BLaER1 treated with 17β-estradiol and CSF1 and Interleukin-3, amounts not matched to agents 10 nM and 100 nM (cell line): ENCODE data around the gene MAOA.

Experiments
- H3K27ac ChIP-seq, 11 experiments: shearing (Covaris generic); formaldehyde crosslinking; 2 replicates each; pipeline ENCODE4 v1.8.1; 2022
- H3K27me3 ChIP-seq, 11 experiments: shearing (Covaris generic); formaldehyde crosslinking; 2 replicates each; pipeline ENCODE4 v1.8.1; 2022
- H3K36me3 ChIP-seq, 11 experiments: shearing (Covaris generic); formaldehyde crosslinking; 2 replicates each; pipeline ENCODE4 v1.8.1; 2022
- H3K4me1 ChIP-seq, 10 experiments: shearing (Covaris generic); formaldehyde crosslinking; 2 replicates each; pipeline ENCODE4 v1.8.1; 2022
- H3K4me2 ChIP-seq, 11 experiments: shearing (Covaris generic); formaldehyde crosslinking; 2 replicates each; pipeline ENCODE4 v1.8.1; 2022
- H3K4me3 ChIP-seq, 10 experiments: shearing (Covaris generic); formaldehyde crosslinking; 2 replicates each; pipeline ENCODE4 v1.8.1; 2022
- H3K9ac ChIP-seq, 11 experiments: shearing (Covaris generic); formaldehyde crosslinking; 2 replicates each; pipeline ENCODE4 v1.8.1; 2022
- H3K9me3 ChIP-seq, 11 experiments: shearing (Covaris generic); formaldehyde crosslinking; replicated peaks in 1 of 11; 2 replicates each; pipeline ENCODE4 v1.8.1; 2022
- H4K20me1 ChIP-seq, 11 experiments: shearing (Covaris generic); formaldehyde crosslinking; 2 replicates each; pipeline ENCODE4 v1.8.1; 2022
- Cebpa-rat ChIP-seq, 11 experiments: shearing (Covaris generic); IDR thresholded peaks; 2 replicates each; pipeline ENCODE4 v1.8.1; 2022

MAOA gene

GRCh38 chrX:43633081-43633480, 23.0 kb upstream of the MAOA start:
- Histone ChIP-seq H3K9me3 (no peaks in the 10 kb centered on the region), H4K20me1 (no peaks in the 10 kb centered on the region; a peak in 1 of 22 replicates), H3K27ac (no peak overlapping the region), H3K9ac (no peak overlapping the region), H3K4me1 (no peaks in the 10 kb centered on the region), H3K27me3 (peaks cover 84 to 100% (median 94%) of the 10 kb centered on the region in 11 experiments), H3K36me3 (no peaks in the 10 kb centered on the region), H3K4me2 (no peak overlapping the region), H3K4me3 (no peak overlapping the region)
- TF ChIP-seq Cebpa-rat (IDR thresholded peaks at IDR 0.05) = no peak

DNA sequence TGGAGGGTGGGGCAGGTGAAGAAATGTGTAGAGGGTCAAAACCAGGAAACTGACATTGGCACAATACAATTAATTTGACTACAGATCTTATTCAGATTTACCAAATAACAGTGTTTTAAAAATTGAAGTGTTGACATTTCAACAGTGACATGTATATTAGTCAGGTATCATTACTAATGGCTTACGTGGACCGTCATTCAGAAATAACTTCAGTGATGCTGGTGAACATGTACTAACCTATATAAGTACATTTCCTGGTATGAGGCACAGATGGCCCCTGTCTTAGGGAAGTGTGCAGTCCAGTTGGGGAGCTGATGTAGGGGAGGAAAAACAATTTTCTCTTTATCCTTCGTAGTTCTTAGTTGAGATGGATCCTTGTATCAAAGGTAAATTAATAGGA, 22.3 kb upstream of the MAOA start:
- H3K4me1 ChIP-seq = no peaks in the 10 kb centered on the region
- H3K4me2 ChIP-seq = no peak overlapping the region
- no peak for TF ChIP-seq Cebpa-rat (IDR thresholded peaks at IDR 0.05)
- no peak overlapping the region for H3K27ac ChIP-seq
- no peaks in the 10 kb centered on the region for H3K36me3 ChIP-seq
- no peak overlapping the region for H3K9ac ChIP-seq
- H3K9me3 ChIP-seq = no peaks in the 10 kb centered on the region
- H3K27me3 ChIP-seq = peaks cover 91 to 100% (median 99%) of the 10 kb centered on the region in 11 experiments
- no peaks in the 10 kb centered on the region; a peak in 1 of 22 replicates for H4K20me1 ChIP-seq
- H3K4me3 ChIP-seq = no peak overlapping the region

DNA sequence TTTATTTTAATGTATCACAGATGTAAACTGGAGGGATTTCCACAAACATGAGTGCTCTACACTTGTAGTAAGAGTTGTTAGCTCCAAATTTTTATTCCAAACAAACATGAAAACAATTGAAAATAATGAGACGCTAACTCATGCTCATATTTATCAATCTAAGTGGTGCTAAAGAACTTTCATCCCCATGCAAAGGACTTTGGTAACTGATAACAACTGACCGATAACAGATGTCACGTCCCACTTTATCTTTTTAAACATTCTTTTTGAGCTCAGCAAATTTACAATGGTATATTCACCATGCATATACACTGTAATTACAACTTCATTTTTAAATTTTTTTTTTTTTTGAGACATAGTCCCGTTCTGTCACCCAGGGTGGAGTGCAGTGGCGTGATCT, 15.6 kb upstream of the MAOA start:
- Histone ChIP-seq H4K20me1 (no peaks in the 10 kb centered on the region; a peak in 1 of 22 replicates), H3K9me3 (no peaks in the 10 kb centered on the region), H3K4me3 (no peak overlapping the region), H3K27me3 (peaks cover 82 to 100% (median 96%) of the 10 kb centered on the region in 11 experiments), H3K4me2 (no peak overlapping the region), H3K27ac (no peak overlapping the region), H3K36me3 (no peaks in the 10 kb centered on the region), H3K9ac (no peak overlapping the region), H3K4me1 (peaks cover 0 to 35% (median 14%) of the 10 kb centered on the region in 10 experiments; a peak in 12 of 20 replicates)
- TF ChIP-seq Cebpa-rat (IDR thresholded peaks at IDR 0.05) = no peak

DNA sequence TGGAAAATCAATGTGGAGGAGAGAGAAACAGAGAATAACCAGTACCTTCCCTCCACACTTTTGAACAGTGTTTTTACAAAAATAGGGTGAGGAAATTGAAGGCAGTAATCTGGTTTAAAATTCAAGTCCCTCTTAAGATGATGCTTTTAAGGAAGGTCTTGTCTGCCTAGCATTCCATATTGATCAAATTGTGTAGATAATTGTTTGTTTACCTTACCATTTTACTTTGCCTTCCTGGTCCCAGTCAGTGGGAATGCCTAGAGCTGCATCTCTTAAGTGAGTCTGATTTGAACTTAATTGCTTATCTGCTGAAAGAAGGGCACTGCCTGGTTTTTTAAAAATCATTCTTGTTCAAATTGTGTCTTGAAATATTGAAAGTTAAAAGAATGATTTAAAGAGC, 14.4 kb upstream of the MAOA start:
- Histone ChIP-seq H3K4me2 (no peak overlapping the region; a peak in 1 of 22 replicates), H3K4me1 (peaks cover 0 to 35% (median 14%) of the 10 kb centered on the region in 10 experiments; a peak in 12 of 20 replicates), H3K27me3 (peaks cover 70 to 91% (median 85%) of the 10 kb centered on the region in 11 experiments), H3K9me3 (no peaks in the 10 kb centered on the region), H3K4me3 (no peak overlapping the region), H3K36me3 (no peaks in the 10 kb centered on the region), H4K20me1 (no peaks in the 10 kb centered on the region; a peak in 1 of 22 replicates), H3K27ac (no peak overlapping the region), H3K9ac (no peak overlapping the region)
- no peak for TF ChIP-seq Cebpa-rat (IDR thresholded peaks at IDR 0.05)

GRCh38 chrX:43643201-43643600, 12.9 kb upstream of the MAOA start:
- H3K4me2 ChIP-seq = peak overlapping the region in 7 of 11 experiments; percentile 4 to 72 (median 60); a peak in 11 of 22 replicates
- H3K9me3 ChIP-seq = no peaks in the 10 kb centered on the region
- peaks cover 61 to 82% (median 74%) of the 10 kb centered on the region in 11 experiments for H3K27me3 ChIP-seq
- H3K9ac ChIP-seq = no peak overlapping the region; a peak in 1 of 22 replicates
- no peak overlapping the region for H3K4me3 ChIP-seq
- H3K4me1 ChIP-seq = peaks cover 0 to 35% (median 14%) of the 10 kb centered on the region in 10 experiments; a peak in 12 of 20 replicates
- H3K27ac ChIP-seq = peak overlapping the region in 5 of 11 experiments; percentile 25 to 59 (median 43); a peak in 8 of 22 replicates
- no peaks in the 10 kb centered on the region for H3K36me3 ChIP-seq
- no peak for TF ChIP-seq Cebpa-rat (IDR thresholded peaks at IDR 0.05)
- no peaks in the 10 kb centered on the region for H4K20me1 ChIP-seq

DNA sequence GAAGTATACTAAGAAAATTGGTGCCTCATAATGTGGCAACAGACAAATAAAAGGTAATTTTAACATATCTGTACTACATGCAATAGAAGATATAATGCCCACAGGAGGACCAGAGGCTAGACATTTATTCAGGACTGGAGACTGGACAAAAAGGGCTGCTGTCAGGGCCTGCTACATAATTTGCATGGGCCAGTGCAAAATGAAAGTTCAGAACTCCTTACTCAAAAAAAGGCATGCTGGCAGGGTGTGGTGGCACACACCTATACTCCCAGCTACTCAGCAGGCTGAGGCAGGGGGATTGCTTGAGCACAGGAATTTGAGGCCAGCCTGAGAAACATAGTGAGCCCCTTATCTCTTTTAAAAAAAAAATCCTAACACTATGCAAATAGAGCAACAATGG, 12.4 kb upstream of the MAOA start:
- H3K27me3 ChIP-seq = peaks cover 59 to 81% (median 70%) of the 10 kb centered on the region in 11 experiments
- H3K4me1 ChIP-seq = peaks cover 0 to 35% (median 14%) of the 10 kb centered on the region in 10 experiments; a peak in 12 of 20 replicates
- H3K9me3 ChIP-seq = no peaks in the 10 kb centered on the region
- H3K27ac ChIP-seq = peak overlapping the region in 6 of 11 experiments; percentile 25 to 59 (median 42); a peak in 8 of 22 replicates
- peak overlapping the region in 7 of 11 experiments; percentile 4 to 72 (median 60); a peak in 12 of 22 replicates for H3K4me2 ChIP-seq
- H3K36me3 ChIP-seq = no peaks in the 10 kb centered on the region
- peak overlapping the region in 1 of 11 experiments; percentile 29; a peak in 1 of 22 replicates for H3K9ac ChIP-seq
- H3K4me3 ChIP-seq = no peak overlapping the region
- no peak for TF ChIP-seq Cebpa-rat (IDR thresholded peaks at IDR 0.05)
- H4K20me1 ChIP-seq = no peaks in the 10 kb centered on the region

DNA sequence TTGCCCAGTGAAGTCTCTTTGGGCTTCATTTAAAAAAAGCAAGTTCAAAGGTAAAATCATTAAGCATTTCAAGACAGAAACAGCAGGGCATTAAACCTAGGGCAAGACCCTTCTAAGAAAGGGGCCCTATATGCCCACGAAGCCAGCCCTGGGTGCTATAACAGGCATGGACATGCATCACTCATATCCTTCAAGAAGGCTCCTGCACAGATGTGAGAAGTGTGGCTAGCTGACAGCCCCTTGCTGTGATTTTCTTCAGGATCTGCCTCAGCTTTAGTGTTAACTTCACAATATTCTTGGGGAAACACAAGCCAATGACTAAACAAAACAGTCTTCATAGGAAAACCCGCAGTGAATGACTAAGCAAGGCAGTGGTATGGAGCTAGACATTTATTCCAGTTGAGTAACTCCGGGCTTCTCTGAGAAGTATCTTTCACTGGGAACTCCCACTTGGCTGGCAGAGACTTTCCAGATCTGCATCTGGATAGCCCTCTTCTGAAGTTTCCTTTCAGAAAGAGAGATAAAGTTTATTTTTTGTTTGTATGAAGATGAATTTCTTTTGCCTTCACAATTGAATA, 11.9 kb upstream of the MAOA start:
- no peaks in the 10 kb centered on the region for H4K20me1 ChIP-seq
- H3K27me3 ChIP-seq = peaks cover 54 to 75% (median 64%) of the 10 kb centered on the region in 11 experiments
- no peaks in the 10 kb centered on the region for H3K9me3 ChIP-seq
- H3K4me3 ChIP-seq = no peak overlapping the region
- no peak for TF ChIP-seq Cebpa-rat (IDR thresholded peaks at IDR 0.05)
- H3K4me2 ChIP-seq = peak overlapping the region in 6 of 11 experiments; percentile 4 to 72 (median 62); a peak in 11 of 22 replicates
- peak overlapping the region in 2 of 11 experiments; percentile 5 to 29; a peak in 1 of 22 replicates for H3K9ac ChIP-seq
- H3K27ac ChIP-seq = peak overlapping the region in 6 of 11 experiments; percentile 25 to 59 (median 42); a peak in 9 of 22 replicates
- H3K4me1 ChIP-seq = peaks cover 0 to 35% (median 14%) of the 10 kb centered on the region in 10 experiments; a peak in 12 of 20 replicates
- H3K36me3 ChIP-seq = no peaks in the 10 kb centered on the region

DNA sequence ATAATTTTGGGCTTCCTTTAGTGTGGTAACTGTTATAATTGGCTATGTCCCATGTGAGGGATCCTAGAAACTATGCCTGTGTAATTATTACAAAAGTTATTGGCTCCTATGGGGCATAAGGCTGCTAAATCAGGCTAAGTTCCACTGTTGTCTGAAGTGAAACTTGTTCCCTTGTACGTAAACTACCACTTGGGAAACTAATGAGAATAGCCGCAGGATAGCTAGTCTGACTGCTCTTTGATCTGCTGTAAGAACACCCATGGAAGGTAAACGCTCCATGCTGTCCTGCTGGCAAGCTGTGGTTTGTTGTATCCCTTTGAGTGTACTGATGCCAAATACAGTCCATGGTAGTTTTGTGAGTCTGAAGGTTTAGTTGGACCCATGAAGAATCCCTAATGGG, 9.3 kb upstream of the MAOA start:
- H3K9me3 ChIP-seq = no peaks in the 10 kb centered on the region

GRCh38 chrX:43654431-43655150, 1.5 kb upstream of the MAOA start:
- peak overlapping the region; percentile 47 to 66 (median 54) for H3K4me3 ChIP-seq
- H4K20me1 ChIP-seq = no peaks in the 10 kb centered on the region
- H3K36me3 ChIP-seq = no peaks in the 10 kb centered on the region
- no peak for TF ChIP-seq Cebpa-rat (IDR thresholded peaks at IDR 0.05)
- H3K9ac ChIP-seq = peak overlapping the region; percentile 86 to 95 (median 90)
- H3K9me3 ChIP-seq = peaks cover 15 to 29% (median 21%) of the 10 kb centered on the region in 11 experiments
- peak overlapping the region; percentile 90 to 96 (median 94) for H3K27ac ChIP-seq
- peaks cover 0 to 5% (median 0%) of the 10 kb centered on the region in 10 experiments; a peak in 2 of 20 replicates for H3K4me1 ChIP-seq
- H3K4me2 ChIP-seq = peak overlapping the region; percentile 49 to 84 (median 64)
- H3K27me3 ChIP-seq = peaks cover 31 to 57% (median 51%) of the 10 kb centered on the region in 11 experiments

More for the DNA sequence above, 9.3 kb upstream of the MAOA start:
- no peak for TF ChIP-seq Cebpa-rat (IDR thresholded peaks at IDR 0.05)
- no peaks in the 10 kb centered on the region for H4K20me1 ChIP-seq
- H3K4me1 ChIP-seq = peaks cover 0 to 35% (median 14%) of the 10 kb centered on the region in 10 experiments; a peak in 12 of 20 replicates
- no peak overlapping the region for H3K27ac ChIP-seq
- no peak overlapping the region for H3K4me3 ChIP-seq
- no peak overlapping the region for H3K9ac ChIP-seq
- H3K36me3 ChIP-seq = no peaks in the 10 kb centered on the region
- H3K27me3 ChIP-seq = peaks cover 33 to 58% (median 48%) of the 10 kb centered on the region in 11 experiments
- no peak overlapping the region for H3K4me2 ChIP-seq
